Liver (tissue), 9 donors: ENCODE data around the gene MAP2K4. TPM values are rescaled to one million over a fixed set of nuclear protein-coding genes. Genes with fewer than 3 reads are reported as not detected.

Experiments used
- DNase-seq: peaks from one replicate; pipeline ENCODE4 v3.0.0-alpha.2; 2017; ENCODE audit warnings: low spot score
- H3K27ac ChIP-seq, 2 donors: one replicate each; pipeline ENCODE4 v1.7.0; 2013; ENCODE audit warnings: inconsistent platforms in 2 of 2, low read length in 2 of 2, control low read depth in 1 of 2, low read depth in 1 of 2, mild to moderate bottlenecking in 1 of 2
- H3K27me3 ChIP-seq, 4 donors: one replicate each; pipeline versions ENCODE4 v1.6.1 to v1.7.0; 2013; ENCODE audit warnings: low read length in 3 of 4, inconsistent platforms in 1 of 4, mild to moderate bottlenecking in 1 of 4, moderate library complexity in 1 of 4; ENCODE audit not compliant: control insufficient read depth in 4 of 4, insufficient read depth in 4 of 4
- H3K36me3 ChIP-seq, 4 donors: one replicate each; pipeline versions ENCODE4 v1.6.1 to v1.7.0; 2013; ENCODE audit warnings: low read length in 3 of 4, mild to moderate bottlenecking in 3 of 4, low read depth in 1 of 4, moderate library complexity in 1 of 4; ENCODE audit not compliant: control insufficient read depth in 4 of 4, insufficient read depth in 3 of 4
- H3K4me1 ChIP-seq, 4 donors: one replicate each; pipeline versions ENCODE4 v1.6.1 to v1.7.0; 2013; ENCODE audit warnings: low read length in 3 of 4, mild to moderate bottlenecking in 3 of 4, moderate library complexity in 1 of 4; ENCODE audit not compliant: control insufficient read depth in 4 of 4, insufficient read depth in 4 of 4
- H3K4me3 ChIP-seq, 3 donors: one replicate each; pipeline versions ENCODE4 v1.6.1 to v1.7.0; 2013; ENCODE audit warnings: low read length in 3 of 3, control low read depth in 1 of 3, low read depth in 1 of 3, mild to moderate bottlenecking in 1 of 3
- H3K9ac ChIP-seq, 2 donors: one replicate each; pipeline ENCODE4 v1.7.0; 2013; ENCODE audit warnings: low read length in 2 of 2, mild to moderate bottlenecking in 2 of 2, moderate library complexity in 2 of 2, control low read depth in 1 of 2, low read depth in 1 of 2
- H3K9me3 ChIP-seq, 4 donors: one replicate each; pipeline versions ENCODE4 v1.6.1 to v1.7.0; 2013; ENCODE audit warnings: low read length in 3 of 4; ENCODE audit not compliant: control insufficient read depth in 4 of 4
- ATF3 ChIP-seq: IDR thresholded peaks from 2 replicates; pipeline ENCODE4 v1.6.1; 2016; ENCODE audit warnings: antibody characterized with exemption
- CTCF ChIP-seq: fragments of 150-350 bp; IDR thresholded peaks from 2 replicates; pipeline ENCODE4 v1.5.1; 2017; ENCODE audit warnings: improper control_type of control experiment, low read depth, low read length; ENCODE audit not compliant: missing input control
- EGR1 ChIP-seq, 2 donors: IDR thresholded peaks; 2 replicates each; pipeline ENCODE4 v1.6.1; 2016 to 2018; ENCODE audit warnings: antibody characterized with exemption in 2 of 2, low read depth in 2 of 2
- FOXA1 ChIP-seq: IDR thresholded peaks from 2 replicates; pipeline ENCODE4 v1.6.1; 2016; ENCODE audit warnings: antibody characterized with exemption
- FOXA2 ChIP-seq: IDR thresholded peaks from 2 replicates; pipeline ENCODE4 v1.6.1; 2016; ENCODE audit warnings: antibody characterized with exemption
- GABPA ChIP-seq, 2 donors: IDR thresholded peaks in 1 of 2; conservative IDR thresholded peaks in 1 of 2; 2 replicates each; pipeline ENCODE4 v1.6.1; 2016; ENCODE audit warnings: antibody characterized with exemption in 2 of 2, mild to moderate bottlenecking in 1 of 2, moderate library complexity in 1 of 2
- HNF4A ChIP-seq, 2 donors: conservative IDR thresholded peaks; 2 replicates each; pipeline ENCODE4 v1.6.1; 2016; ENCODE audit warnings: antibody characterized with exemption in 2 of 2, mild to moderate bottlenecking in 2 of 2
- HNF4G ChIP-seq: IDR thresholded peaks from 2 replicates; pipeline ENCODE4 v1.6.1; 2016; ENCODE audit warnings: antibody characterized with exemption
- JUND ChIP-seq, 2 donors: IDR thresholded peaks; 2 replicates each; pipeline ENCODE4 v1.6.1; 2016; ENCODE audit warnings: antibody characterized with exemption in 2 of 2
- MAX ChIP-seq: IDR thresholded peaks from 2 replicates; pipeline ENCODE4 v1.6.1; 2016; ENCODE audit warnings: antibody characterized with exemption
- NR2F2 ChIP-seq: IDR thresholded peaks from 2 replicates; pipeline ENCODE4 v1.6.1; 2016; ENCODE audit warnings: antibody characterized with exemption
- RAD21 ChIP-seq, 2 donors: IDR thresholded peaks; 2 replicates each; pipeline ENCODE4 v1.6.1; 2016; ENCODE audit warnings: antibody characterized with exemption in 2 of 2, mild to moderate bottlenecking in 2 of 2
- REST ChIP-seq: IDR thresholded peaks from 2 replicates; pipeline ENCODE4 v1.6.1; 2016; ENCODE audit warnings: antibody characterized with exemption, mild to moderate bottlenecking
- SP1 ChIP-seq: IDR thresholded peaks from 2 replicates; pipeline ENCODE4 v1.6.1; 2018; ENCODE audit warnings: antibody characterized with exemption, mild to moderate bottlenecking
- YY1 ChIP-seq: IDR thresholded peaks from 2 replicates; pipeline ENCODE4 v1.6.1; 2016; ENCODE audit warnings: antibody characterized with exemption, mild to moderate bottlenecking
- ZBTB33 ChIP-seq: IDR thresholded peaks from 2 replicates; pipeline ENCODE4 v1.6.1; 2016; ENCODE audit warnings: antibody characterized with exemption
- WGBS: extraction: QIAGEN DNeasy Blood & Tissue Kit; methylation state at CpG from one replicate; pipeline ENCODE4 v1.1.7; 2013; 5-methylcytosine and 5-hydroxymethylcytosine counted together
- polyA plus RNA-seq, 2 donors: library from polyadenylated mRNA; stranded (reverse) in 1 of 2; unstranded in 1 of 2; fragments of 200-250 nt in 1 of 2; fragments of >200 nt in 1 of 2; fragmentation: Nextera tagmentation in 1 of 2; extraction: Ambion mirVana in 1 of 2; gene quantifications; one replicate each; pipeline versions ENCODE4 v1.2.1 to v1.2.3, GENCODE V29; 2013 to 2015
- total RNA-seq, 2 donors: library from RNA; depleted of rRNA; stranded (reverse); fragments of >200 nt; gene quantifications; one replicate each; pipeline ENCODE4 v1.2.3, GENCODE V29; 2014
- donor health status: healthy.
- donor health status: healthy.
- donor health status: healthy.
- donor health status: healthy.
- donor health status: healthy.

MAP2K4 gene
- total and polyA plus RNA-seq, 4 donors: 9.2 to 23.8 (median 14.7) TPM

GRCh38 chr17:12104831-12105230 lies 84.2 kb downstream of the MAP2K4 start:
- no peak for TF ChIP-seq FOXA1
- TF ChIP-seq RAD21 (IDR thresholded peaks at IDR 0.05): no peak
- no peak for TF ChIP-seq ATF3
- no peak for TF ChIP-seq EGR1 (IDR thresholded peaks at IDR 0.05; ENCODE audit: low read depth in 2 of 2)
- no peak for TF ChIP-seq NR2F2
- TF ChIP-seq ZBTB33: no peak
- TF ChIP-seq JUND (IDR thresholded peaks at IDR 0.05): no peak
- no peak for TF ChIP-seq CTCF
- no peak for TF ChIP-seq GABPA (IDR thresholded peaks at IDR 0.05 in 1 of 2, conservative IDR thresholded peaks at IDR 0.05 in 1 of 2)
- TF ChIP-seq FOXA2: no peak
- no peak for TF ChIP-seq HNF4G
- no peak for TF ChIP-seq YY1
- TF ChIP-seq REST: no peak
- TF ChIP-seq MAX: no peak
- no peak for TF ChIP-seq SP1
- peaks cover 0 to 2% (median 0%) of the 10 kb centered on the region in 4 donors for H3K36me3 ChIP-seq
- no peak overlapping the region for H3K27ac ChIP-seq
- DNase-seq: no peak
- H3K9me3 ChIP-seq: peaks cover 0 to 3% (median 0%) of the 10 kb centered on the region in 4 donors
- H3K9ac ChIP-seq: no peak overlapping the region
- H3K4me3 ChIP-seq: no peak overlapping the region
- no peaks in the 10 kb centered on the region for H3K27me3 ChIP-seq
- H3K4me1 ChIP-seq: no peaks in the 10 kb centered on the region

GRCh38 chr17:12107905-12108304 lies 87.2 kb downstream of the MAP2K4 start:
- Histone ChIP-seq H3K36me3 (peaks cover 0 to 2% (median under 1%) of the 10 kb centered on the region in 4 donors), H3K4me3 (no peak overlapping the region), H3K4me1 (no peaks in the 10 kb centered on the region), H3K27me3 (no peaks in the 10 kb centered on the region), H3K9me3 (no peaks in the 10 kb centered on the region), H3K9ac (no peak overlapping the region), H3K27ac (no peak overlapping the region)
- DNase-seq: no peak
- TF ChIP-seq REST: no peak
- no peak for TF ChIP-seq YY1
- TF ChIP-seq EGR1 (IDR thresholded peaks at IDR 0.05; ENCODE audit: low read depth in 2 of 2): no peak
- no peak for TF ChIP-seq HNF4A (conservative IDR thresholded peaks at IDR 0.05)
- no peak for TF ChIP-seq MAX
- no peak for TF ChIP-seq ZBTB33
- 74% methylated on average over 1 of the region's 1 CpG for WGBS
